ENCODE results near the gene CDC42BPG. TPM values are rescaled to one million over a fixed set of nuclear protein-coding genes. Genes with fewer than 3 reads are reported as not detected.

CDC42BPG gene
- total and polyA plus RNA-seq, 2 donors (not counting 1 experiment from before 2014, with no cell fraction given), result 0.03 to 0.33 TPM

DNA sequence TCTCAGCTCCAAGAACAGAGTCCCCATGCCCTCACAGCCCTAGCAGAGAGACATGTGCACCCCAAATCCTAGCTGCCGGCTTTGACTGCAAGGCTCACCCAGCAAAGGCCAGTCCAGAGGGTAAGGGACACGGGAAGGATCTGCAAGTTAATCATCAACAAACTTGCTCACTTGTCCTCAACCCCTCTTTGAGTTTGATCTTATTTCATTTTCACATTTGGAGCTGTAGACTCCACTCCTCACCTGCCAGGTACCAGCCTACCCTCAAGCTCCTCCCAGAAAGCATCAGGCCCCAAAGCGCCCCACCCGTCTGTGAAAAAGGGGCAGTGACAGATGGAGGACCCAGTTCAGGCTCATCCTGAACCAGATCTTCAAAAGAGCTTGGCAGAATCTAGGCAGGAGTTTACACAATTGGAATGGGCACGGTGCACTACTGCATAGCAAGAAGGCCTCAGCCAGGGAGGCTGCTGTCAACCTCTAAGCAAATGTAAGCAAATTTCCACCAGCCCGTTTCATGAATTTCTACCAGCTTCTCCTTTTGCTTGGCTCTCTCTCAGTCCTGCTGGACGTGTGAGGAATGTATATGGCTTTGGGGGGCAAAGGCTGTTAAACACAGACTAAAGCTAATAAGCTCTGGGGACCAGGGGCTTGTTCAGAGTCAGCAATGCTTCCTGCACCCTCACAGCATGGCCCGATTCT, 28.5 kb upstream of the CDC42BPG start:
- TF ChIP-seq, protein P1, sequence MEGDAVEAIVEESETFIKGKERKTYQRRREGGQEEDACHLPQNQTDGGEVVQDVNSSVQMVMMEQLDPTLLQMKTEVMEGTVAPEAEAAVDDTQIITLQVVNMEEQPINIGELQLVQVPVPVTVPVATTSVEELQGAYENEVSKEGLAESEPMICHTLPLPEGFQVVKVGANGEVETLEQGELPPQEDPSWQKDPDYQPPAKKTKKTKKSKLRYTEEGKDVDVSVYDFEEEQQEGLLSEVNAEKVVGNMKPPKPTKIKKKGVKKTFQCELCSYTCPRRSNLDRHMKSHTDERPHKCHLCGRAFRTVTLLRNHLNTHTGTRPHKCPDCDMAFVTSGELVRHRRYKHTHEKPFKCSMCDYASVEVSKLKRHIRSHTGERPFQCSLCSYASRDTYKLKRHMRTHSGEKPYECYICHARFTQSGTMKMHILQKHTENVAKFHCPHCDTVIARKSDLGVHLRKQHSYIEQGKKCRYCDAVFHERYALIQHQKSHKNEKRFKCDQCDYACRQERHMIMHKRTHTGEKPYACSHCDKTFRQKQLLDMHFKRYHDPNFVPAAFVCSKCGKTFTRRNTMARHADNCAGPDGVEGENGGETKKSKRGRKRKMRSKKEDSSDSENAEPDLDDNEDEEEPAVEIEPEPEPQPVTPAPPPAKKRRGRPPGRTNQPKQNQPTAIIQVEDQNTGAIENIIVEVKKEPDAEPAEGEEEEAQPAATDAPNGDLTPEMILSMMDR (conservative IDR thresholded peaks at IDR 0.05 in 1 of 2, IDR thresholded peaks at IDR 0.05 in 1 of 2; ENCODE audit: low read depth in 1 of 2, low read length in 2 of 2), result no peak
- TF ChIP-seq EZH2 (IDR thresholded peaks at IDR 0.05; ENCODE audit: low read length, missing control alignments), result no peak
- Histone ChIP-seq H3K9ac (ENCODE audit: insufficient read depth, low read length) (no peak overlapping the region), H3K4me2 (ENCODE audit: extremely low read depth, insufficient read depth, low read length) (no peak overlapping the region), H3K4me1 (ENCODE audit: control insufficient read depth, extremely low read depth, insufficient read depth, low read length) (peaks cover 42% of the 10 kb centered on the region), H3K27me3 (ENCODE audit: control insufficient read depth, insufficient read depth, low read length) (no peaks in the 10 kb centered on the region), H3K79me2 (ENCODE audit: control insufficient read depth, insufficient read depth, low read length) (peaks cover 90% of the 10 kb centered on the region), H2AFZ (ENCODE audit: low read length) (no peak overlapping the region), H3K27ac (ENCODE audit: insufficient read depth, low read length) (no peak overlapping the region), H3K9me3 (ENCODE audit: control insufficient read depth, insufficient read depth, low read depth, low read length) (no peaks in the 10 kb centered on the region), H3K4me3 (replicated peaks in 1 of 4; ENCODE audit: control extremely low read depth in 1 of 4, insufficient read depth in 1 of 4, low read depth in 3 of 4, low read length in 4 of 4) (no peak overlapping the region), H4K20me1 (ENCODE audit: control insufficient read depth, extremely low read depth, insufficient read depth, low read length) (no peaks in the 10 kb centered on the region), H3K36me3 (ENCODE audit: control insufficient read depth, insufficient read depth, low read length) (peaks cover 25% of the 10 kb centered on the region)
- DNase-seq (ENCODE audit: low read depth in 2 of 2), result no peak

DNA sequence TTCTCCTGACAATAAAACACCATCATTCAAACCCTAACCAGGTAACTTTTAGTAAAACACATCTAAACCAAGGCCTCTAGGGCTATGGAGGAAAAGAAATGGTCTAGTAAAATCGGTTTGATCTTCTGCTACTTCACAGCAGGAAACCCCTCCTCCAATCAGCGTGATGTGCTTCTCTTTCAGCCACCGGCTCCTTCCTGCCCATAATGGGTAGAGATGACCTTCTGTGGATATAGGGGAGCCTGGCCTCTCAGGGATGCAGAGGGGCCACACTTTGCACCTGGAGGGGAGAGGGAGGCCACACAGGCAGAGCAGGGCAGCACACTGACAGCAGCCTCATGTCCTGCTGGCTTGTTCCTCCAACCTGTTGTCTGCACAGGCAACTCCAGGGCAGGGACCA, 27.0 kb upstream of the CDC42BPG start:
- Histone ChIP-seq H3K4me2 (ENCODE audit: extremely low read depth, insufficient read depth, low read length) (peak overlapping the region; percentile 21), H3K4me3 (replicated peaks in 1 of 4; ENCODE audit: control extremely low read depth in 1 of 4, insufficient read depth in 1 of 4, low read depth in 3 of 4, low read length in 4 of 4) (no peak overlapping the region), H3K79me2 (ENCODE audit: control insufficient read depth, insufficient read depth, low read length) (peaks cover 89% of the 10 kb centered on the region), H3K9ac (ENCODE audit: insufficient read depth, low read length) (no peak overlapping the region), H2AFZ (ENCODE audit: low read length) (no peak overlapping the region), H3K36me3 (ENCODE audit: control insufficient read depth, insufficient read depth, low read length) (peaks cover 26% of the 10 kb centered on the region), H3K27me3 (ENCODE audit: control insufficient read depth, insufficient read depth, low read length) (no peaks in the 10 kb centered on the region), H3K9me3 (ENCODE audit: control insufficient read depth, insufficient read depth, low read depth, low read length) (no peaks in the 10 kb centered on the region), H3K27ac (ENCODE audit: insufficient read depth, low read length) (peak overlapping the region; percentile 82), H4K20me1 (ENCODE audit: control insufficient read depth, extremely low read depth, insufficient read depth, low read length) (no peaks in the 10 kb centered on the region), H3K4me1 (ENCODE audit: control insufficient read depth, extremely low read depth, insufficient read depth, low read length) (peaks cover 49% of the 10 kb centered on the region)
- TF ChIP-seq, protein P1 (conservative IDR thresholded peaks at IDR 0.05 in 1 of 2, IDR thresholded peaks at IDR 0.05 in 1 of 2; ENCODE audit: low read depth in 1 of 2, low read length in 2 of 2), result no peak
- no peak for TF ChIP-seq EZH2 (IDR thresholded peaks at IDR 0.05; ENCODE audit: low read length, missing control alignments)
- DNase-seq (ENCODE audit: low read depth in 2 of 2), result no peak

DNA sequence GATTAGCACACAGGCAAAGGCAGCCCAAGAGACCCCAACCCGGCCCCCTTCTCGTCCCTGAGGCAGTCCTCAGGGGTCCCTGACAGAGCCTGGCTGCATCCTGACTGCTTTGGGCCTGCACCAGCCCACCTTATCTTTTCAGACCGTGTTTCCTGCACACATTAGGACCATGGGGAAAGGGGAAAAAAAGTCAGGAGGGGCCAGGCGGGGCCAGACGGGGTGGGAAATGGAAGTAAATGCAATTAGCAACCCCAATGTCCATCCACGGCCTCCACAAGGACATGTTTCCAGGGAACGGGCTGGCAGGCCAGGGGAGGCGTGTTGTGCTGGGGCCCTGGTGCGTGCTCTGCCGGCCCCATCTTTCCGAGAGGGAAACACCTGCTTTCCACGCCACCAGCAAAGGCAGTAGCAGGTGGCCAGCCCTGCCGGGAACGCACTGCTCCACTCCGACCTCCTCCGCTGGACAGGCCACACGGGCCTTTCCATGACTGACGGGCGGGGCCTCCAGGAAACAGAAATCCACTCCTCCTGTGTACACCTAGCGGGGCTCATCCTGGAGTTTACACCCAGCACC, 26.5 kb upstream of the CDC42BPG start:
- peak overlapping the region; percentile 82 for H3K27ac ChIP-seq (ENCODE audit: insufficient read depth, low read length)
- peak overlapping the region in 1 of 4 experiments; percentile 37 for H3K4me3 ChIP-seq (replicated peaks in 1 of 4; ENCODE audit: control extremely low read depth in 1 of 4, insufficient read depth in 1 of 4, low read depth in 3 of 4, low read length in 4 of 4)
- TF ChIP-seq, protein P1 (conservative IDR thresholded peaks at IDR 0.05 in 1 of 2, IDR thresholded peaks at IDR 0.05 in 1 of 2; ENCODE audit: low read depth in 1 of 2, low read length in 2 of 2), result no peak
- TF ChIP-seq EZH2 (IDR thresholded peaks at IDR 0.05; ENCODE audit: low read length, missing control alignments), result no peak
- no peak overlapping the region for H2AFZ ChIP-seq (ENCODE audit: low read length)
- peaks cover 89% of the 10 kb centered on the region for H3K79me2 ChIP-seq (ENCODE audit: control insufficient read depth, insufficient read depth, low read length)
- H3K4me1 ChIP-seq (ENCODE audit: control insufficient read depth, extremely low read depth, insufficient read depth, low read length), result peaks cover 52% of the 10 kb centered on the region
- H3K4me2 ChIP-seq (ENCODE audit: extremely low read depth, insufficient read depth, low read length), result peak overlapping the region; percentile 78
- H3K9ac ChIP-seq (ENCODE audit: insufficient read depth, low read length), result peak overlapping the region; percentile 41
- H4K20me1 ChIP-seq (ENCODE audit: control insufficient read depth, extremely low read depth, insufficient read depth, low read length), result no peaks in the 10 kb centered on the region
- H3K9me3 ChIP-seq (ENCODE audit: control insufficient read depth, insufficient read depth, low read depth, low read length), result no peaks in the 10 kb centered on the region
- no peaks in the 10 kb centered on the region for H3K27me3 ChIP-seq (ENCODE audit: control insufficient read depth, insufficient read depth, low read length)
- H3K36me3 ChIP-seq (ENCODE audit: control insufficient read depth, insufficient read depth, low read length), result peaks cover 26% of the 10 kb centered on the region
- no peak for DNase-seq (ENCODE audit: low read depth in 2 of 2)
